ENCODE measurements around the gene LARGE1. TPM values are rescaled to one million over a fixed set of nuclear protein-coding genes. Genes with fewer than 3 reads are reported as not detected.
"Not testable (repeated sequence)": the region's sequence is repeated elsewhere in the genome, so short reads cannot be mapped to it uniquely, and the experiment has no call there.

Gene LARGE1
- total RNA-seq, 1 donor from 2014 or later = 0.16 TPM

DNA sequence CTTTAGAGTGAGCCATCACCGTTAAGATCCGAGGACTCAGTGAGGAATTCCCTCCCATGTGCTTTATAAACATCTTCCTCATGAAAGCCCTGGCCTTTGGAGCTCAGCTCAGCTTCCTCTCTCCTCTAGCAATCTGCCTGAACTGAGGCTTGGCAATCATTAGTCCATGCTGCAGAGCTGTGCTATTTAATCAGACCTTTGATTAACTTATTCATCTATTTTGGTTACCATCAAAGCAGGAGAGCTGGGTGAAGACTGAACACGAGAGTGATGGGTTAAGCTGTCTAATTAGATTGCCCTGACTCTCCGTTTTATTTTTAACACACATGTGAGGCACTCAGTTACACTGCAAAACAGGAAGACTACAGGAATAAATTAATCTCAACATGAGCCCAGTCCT lies 351.3 kb downstream of the LARGE1 start:
- intact Hi-C loops (cut with micrococcal nuclease) = no loop called here

DNA sequence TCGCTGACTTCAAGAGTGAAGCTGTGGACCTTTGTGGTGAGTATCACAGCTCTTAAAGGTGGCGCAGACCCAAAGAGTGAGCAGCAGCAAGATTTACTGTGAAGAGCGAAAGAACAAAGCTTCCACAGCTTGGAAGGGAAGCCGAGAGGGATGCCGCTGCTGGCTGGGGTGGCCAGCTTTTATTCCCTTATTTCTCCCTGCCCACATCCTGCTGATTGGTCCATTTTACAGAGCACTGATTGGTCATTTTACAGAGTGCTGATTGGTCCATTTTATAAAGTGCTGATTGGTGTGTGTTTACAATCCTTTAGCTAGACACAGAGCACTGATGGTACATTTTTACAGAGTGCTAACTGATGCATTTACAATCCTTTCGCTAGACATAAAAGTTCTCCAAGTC lies 353.8 kb downstream of the LARGE1 start:
- intact Hi-C loops (cut with micrococcal nuclease) = not testable (repeated sequence)

GRCh38 chr22:33565580-33565995 lies 354.7 kb downstream of the LARGE1 start:
- intact Hi-C loops (cut with micrococcal nuclease) = no loop called here

DNA sequence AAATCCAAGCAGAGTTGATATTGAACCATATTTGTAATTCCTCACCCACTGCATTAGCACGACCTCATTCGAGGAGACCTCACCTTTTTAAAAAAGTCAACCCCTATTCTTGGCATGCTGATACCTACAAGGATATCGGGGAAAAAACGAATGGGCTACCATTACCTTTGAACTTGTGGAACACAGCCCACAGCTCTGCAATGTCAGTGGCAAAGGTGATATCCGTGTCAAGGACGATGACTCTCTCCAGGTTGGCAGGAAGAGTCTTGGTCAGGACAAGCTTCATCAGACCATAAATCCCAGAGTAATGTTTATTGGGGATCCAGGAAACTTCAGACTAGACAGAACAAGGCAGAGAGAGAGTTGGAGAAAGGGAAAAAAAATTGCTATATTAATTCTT lies 355.6 kb downstream of the LARGE1 start:
- intact Hi-C loops (cut with micrococcal nuclease) = no loop called here

DNA sequence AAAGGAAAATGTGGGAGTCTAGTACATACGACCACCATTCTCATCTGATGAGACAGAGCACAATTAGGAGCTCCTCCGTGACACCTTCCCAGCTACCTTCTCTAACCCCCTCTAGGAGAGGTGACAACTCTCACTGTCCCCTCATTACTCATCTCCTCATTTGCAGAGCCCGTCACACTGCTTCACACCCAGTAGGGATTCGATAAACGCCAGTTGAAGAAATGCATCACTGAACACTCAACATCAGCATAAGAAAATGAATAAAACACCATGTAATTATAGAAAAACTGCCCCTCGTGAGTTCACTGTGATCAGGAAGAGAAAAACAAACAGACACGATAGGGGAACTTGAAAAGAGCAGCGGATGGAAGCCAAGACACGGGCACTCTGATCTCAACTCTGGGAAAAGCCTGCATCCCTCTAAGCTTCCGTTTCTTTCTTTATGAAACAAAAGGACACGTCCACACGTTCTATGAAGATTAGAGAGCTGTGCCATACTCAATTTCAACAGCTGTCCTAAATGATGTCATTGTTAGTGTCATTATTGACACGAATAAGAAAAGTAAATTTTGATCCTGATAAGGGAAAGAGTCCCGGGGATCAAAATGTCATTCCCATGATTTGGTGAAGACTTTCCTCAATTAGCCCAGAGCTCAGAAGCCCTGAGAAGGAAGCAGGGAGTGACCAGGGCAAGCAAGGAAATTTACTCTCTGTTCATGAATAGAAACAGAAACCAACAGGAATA lies 356.9 kb downstream of the LARGE1 start:
- intact Hi-C loops (cut with micrococcal nuclease) = no loop called here

DNA sequence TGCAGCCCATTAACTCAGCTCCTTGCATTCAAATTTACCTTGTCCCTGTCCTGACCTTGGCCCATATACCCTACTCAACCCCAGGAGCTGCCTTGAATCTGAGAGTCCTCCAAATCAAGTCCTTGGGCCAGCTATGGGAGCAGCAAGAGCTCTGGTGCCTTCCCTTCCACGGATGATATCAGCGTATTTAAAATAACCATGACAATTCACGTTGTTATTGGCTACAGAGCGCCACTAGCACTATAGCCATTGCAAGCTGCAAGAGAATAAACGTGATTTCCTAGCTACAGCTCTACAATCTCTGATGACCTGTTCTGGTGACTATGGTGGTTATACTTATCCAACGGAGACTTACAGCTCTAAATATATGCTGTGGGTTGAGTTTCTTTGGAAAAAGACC lies 357.8 kb downstream of the LARGE1 start:
- intact Hi-C loops (cut with micrococcal nuclease) = no loop called here

GRCh38 chr22:33561149-33561807 lies 359.0 kb downstream of the LARGE1 start:
- intact Hi-C loops (cut with micrococcal nuclease) = no loop called here

DNA sequence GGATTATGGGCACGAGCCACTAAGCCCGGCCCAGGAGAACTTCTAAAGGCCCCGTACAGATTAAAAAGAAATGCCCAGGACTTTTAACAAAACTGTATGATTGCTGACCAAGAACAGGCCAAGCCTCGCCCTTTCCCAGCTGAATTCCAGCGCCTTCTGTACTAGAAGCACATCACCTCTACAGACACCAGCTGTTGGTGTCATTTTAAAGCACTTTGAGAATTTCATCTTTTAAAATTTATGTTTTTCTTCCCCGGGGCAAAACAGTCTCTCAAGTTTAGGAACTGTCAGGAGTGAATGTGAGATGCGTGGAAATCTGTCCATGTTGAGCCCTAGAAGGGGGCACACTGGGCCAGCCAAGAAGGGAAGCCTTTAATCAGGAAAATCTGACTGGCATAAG lies 362.4 kb downstream of the LARGE1 start:
- intact Hi-C loops (cut with micrococcal nuclease) = no loop called here

GRCh38 chr22:33555814-33556522 lies 364.3 kb downstream of the LARGE1 start:
- intact Hi-C loops (cut with micrococcal nuclease) = no loop called here

DNA sequence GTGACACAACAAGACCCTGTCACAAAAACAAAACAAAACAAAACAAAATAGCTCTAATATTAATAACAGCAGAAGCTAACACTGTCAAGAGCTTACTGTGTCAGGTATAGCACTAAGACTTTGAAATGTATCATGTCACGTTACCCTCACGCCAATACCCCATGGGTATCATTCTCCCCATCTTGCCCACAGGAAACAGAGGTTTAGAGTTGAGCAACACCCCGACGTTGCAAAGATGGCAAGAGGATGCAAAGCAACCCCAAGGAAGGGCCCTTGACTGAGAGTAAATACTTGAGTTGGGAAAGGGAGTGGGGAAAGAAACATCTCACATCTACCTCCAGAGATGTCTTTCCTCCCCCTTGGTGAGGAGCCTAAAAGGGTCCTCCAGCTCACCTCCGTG lies 366.8 kb downstream of the LARGE1 start:
- intact Hi-C loops (cut with micrococcal nuclease) = no loop called here

- intact Hi-C loops (cut with micrococcal nuclease) = no loop called here
Measured at GRCh38 chr22:33544707-33545106, 375.6 kb downstream of the LARGE1 start.

GRCh38 chr22:33542722-33543121 lies 377.6 kb downstream of the LARGE1 start:
- intact Hi-C loops (cut with micrococcal nuclease) = no loop called here

GRCh38 chr22:33542153-33542552 lies 378.1 kb downstream of the LARGE1 start:
- intact Hi-C loops (cut with micrococcal nuclease) = no loop called here

DNA sequence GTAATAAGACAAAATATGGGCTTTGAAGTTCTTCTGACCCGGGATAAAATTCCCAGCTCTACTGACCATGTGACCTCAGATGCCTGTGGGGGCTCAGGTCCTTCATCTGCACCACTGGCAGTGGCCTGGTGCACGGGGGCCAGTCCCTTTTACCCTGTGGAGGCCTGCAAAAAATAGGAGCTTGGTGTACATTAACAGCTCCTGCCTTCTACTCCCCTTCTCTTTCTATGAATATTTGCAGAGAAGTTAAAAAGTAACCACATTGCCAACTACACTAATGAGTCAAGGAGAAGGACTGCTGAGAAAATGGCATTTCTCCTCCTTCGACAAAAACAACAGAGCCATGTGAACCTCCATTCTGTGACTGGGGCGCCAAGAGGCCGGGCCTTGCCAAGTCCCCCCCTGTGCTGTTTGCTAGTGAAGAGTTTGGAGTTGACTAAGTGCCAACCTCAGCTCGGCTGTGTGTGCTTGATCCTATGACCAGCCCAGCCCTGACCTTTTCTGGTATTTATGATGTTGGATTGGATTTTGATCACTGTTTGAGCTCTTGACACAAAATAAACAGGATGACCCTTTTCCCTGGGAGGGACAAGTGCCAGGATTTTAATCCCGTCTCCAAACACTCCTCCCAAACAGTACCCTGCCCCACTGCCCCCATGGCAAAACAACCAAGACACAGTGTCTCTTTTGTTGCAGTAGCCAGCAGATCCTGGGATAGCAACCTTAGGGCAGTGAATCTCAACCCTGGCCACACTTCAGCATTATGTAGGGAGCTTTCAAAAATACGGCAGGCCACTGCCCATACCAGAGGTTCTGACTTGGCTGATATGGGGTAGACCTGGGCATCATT lies 380.1 kb downstream of the LARGE1 start:
- intact Hi-C loops (cut with micrococcal nuclease) = no loop called here

- intact Hi-C loops (cut with micrococcal nuclease) = no loop called here
Measured at GRCh38 chr22:33539202-33539901, 380.9 kb downstream of the LARGE1 start.

DNA sequence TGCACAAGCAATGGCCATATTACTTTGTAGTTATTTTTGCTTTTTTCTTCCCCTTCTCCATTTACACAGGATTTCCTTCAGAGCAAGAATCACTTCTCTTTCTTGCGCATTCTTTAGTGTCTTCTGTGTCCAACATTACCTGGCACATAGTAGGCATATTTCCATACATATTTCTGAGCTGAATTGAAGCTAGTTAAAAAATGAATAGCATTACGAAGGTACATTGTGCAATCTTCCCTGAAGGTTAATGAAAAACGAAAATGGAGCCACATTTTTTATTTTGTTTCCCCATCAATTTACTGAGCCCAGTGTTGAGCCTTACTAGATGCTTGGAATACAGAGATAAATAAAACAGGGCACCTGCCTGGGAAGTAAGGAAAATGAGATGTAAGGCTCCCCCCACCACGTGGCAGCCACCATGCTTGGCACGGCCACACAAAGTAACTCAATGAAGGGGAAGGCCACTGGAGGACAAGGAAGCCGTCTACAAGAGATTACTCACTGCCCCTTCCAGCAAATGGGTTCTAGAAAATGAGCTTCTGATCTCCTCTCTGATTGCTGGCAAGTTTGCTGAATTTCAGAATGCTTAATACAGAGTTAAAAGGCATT lies 381.9 kb downstream of the LARGE1 start:
- intact Hi-C loops (cut with micrococcal nuclease) = no loop called here

DNA sequence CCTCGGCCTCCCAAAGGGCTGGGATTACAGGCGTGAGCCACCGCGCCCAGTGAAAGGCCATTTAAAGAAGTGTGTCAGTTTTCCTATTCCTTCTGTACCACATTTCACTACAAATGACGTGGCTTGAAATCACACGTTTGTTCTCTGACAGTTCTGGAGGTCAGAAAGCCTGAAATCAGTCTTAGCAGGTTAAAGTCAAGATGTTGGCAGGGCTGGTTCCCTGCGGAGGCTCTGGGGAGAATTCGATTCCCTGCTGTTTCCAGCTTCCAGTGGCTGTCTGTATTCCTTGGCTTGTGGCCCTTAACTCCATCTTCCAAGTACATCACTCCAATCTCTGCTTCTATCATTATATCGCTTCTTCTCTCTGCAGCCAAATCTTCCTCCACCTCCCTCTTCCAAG lies 383.2 kb downstream of the LARGE1 start:
- intact Hi-C loops (cut with micrococcal nuclease) = no loop called here

- intact Hi-C loops (cut with micrococcal nuclease) = no loop called here
Measured at GRCh38 chr22:33535937-33536875, 384.1 kb downstream of the LARGE1 start.

DNA sequence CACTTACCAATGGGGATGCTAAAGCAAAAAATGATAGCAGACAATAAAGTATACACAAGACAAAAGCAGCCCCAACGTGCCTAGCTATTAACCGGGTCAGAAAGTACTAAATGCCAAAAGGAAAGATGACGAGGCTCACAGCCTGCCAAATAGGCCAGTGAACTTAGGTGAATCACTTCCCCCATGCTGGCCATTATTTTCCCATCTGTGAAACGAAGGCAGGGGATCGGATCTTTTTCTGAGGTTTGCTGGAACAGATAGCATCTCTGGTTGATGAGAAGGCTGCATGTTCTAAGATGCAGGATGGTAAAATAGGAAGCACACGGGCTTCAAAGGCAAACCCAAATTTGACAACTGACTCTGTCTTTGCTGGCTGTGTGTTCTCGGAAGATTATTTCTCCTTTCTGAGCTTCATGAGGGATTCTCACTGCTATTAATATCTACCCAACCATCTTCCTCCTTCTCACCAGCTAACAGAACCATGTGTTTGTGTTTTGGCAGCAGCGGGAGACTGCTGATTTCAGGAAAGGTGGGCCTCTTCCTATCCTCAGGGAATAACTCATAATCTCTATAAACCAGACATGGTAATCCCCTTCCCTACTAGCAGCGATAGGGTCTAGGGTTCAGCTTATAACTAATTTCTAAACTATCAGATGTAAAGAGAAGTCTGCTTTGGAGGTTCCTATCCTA lies 390.7 kb downstream of the LARGE1 start:
- intact Hi-C loops (cut with micrococcal nuclease) = no loop called here

All from T-helper 2 cell treated with Interferon-gamma antibody and Interleukin-4, amounts not matched to agents 100 ng/mL and 5 ng/mL, for 36 hours (primary cell).